Amniotic epithelial cell (primary cell): ENCODE results near the gene ZSWIM4.
"Not testable (repeated sequence)": the region's sequence is repeated elsewhere in the genome, so short reads cannot be mapped to it uniquely, and the experiment has no call there.

ENCODE experiments used
- DNase-seq: peaks from one replicate; pipeline ENCODE4 v3.0.0-alpha.2; 2010; ENCODE audit warnings: low read depth

ZSWIM4 gene

DNA sequence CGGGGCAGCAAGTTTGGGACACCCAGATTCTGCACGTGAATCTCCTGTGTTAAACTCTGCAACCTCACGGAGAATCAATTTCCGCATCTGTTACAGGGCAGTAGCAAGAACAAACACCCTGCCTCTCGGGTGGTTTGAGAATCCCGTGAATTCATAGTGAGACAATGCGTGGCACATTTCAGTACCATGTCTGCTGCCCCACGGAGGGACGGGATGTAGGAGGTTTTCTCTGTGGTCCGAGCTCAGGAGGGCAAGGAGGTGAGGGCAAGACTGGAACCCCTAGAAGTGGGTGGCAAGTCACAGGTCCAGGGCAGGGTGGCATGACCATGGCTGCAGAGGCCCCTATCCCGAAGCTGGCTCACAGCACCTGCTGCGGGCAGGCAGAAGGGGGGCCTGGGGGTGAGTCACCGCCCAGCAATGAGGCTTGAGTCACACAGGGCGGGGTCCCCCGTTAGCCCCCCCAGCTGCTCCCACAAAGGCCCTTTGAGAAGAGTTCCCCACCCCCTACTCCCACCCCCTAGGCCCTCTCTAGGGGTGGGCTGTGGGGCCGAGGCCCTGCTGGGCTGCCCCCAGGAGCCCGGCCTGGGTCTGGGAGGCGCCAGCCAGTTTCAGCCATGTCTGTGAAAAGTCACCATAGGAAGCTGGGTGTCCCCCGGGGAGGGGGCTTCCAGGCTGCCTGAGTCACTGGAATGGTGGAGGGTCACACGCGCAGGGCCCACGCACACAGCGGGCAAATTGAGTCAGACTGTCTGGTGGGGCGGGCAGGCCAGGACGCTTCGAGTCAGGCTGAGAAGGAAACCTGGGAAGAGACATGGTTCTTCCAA is 55.9 kb downstream of the ZSWIM4 start:
- peak; percentile 85 for DNase-seq

DNA sequence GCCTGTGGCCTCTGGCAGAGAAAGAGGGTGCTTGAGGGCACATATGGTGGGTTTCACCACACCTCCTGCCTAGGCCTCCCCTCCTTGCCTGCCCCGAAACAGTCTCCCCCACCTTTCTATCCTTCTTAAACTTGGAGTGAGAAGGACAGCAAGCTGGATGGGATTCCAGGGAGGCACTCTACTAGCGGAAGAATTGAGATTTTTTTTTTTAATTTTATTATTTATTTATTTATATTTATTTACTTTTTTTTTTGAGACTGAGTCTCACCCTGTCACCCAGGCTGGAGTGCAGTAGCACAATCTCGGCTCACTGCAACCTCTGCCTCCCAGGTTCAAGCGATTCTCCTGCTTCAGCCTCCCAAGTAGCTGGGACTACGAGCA is 56.5 kb downstream of the ZSWIM4 start:
- DNase-seq = not testable (repeated sequence)

DNA sequence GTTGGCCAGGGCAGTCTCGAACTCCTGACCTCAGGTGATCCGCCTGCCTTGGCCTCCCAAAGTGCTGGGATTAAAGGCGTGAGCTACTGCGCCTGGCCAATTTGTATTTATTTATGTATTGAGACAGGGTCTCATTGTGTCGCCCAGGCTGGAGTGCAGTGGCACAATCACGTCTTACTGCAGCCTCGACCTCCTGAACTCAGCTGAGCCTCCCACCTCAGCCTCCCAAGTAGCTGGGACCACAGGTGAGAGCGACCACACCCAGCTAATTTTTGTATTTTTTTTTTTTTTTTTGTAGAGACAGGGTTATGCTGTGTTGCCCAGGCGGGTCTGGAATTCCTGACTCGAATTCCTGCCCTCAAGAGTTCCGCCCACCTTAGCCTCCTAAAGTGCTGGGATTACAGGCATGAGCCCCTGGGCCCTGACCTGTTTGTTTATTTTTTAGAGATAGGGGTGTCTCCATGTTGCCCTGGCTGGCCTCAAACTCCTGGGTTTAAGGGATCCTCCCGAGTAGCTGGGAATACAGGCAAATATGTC is 57.0 kb downstream of the ZSWIM4 start:
- not testable (repeated sequence) for DNase-seq

DNA sequence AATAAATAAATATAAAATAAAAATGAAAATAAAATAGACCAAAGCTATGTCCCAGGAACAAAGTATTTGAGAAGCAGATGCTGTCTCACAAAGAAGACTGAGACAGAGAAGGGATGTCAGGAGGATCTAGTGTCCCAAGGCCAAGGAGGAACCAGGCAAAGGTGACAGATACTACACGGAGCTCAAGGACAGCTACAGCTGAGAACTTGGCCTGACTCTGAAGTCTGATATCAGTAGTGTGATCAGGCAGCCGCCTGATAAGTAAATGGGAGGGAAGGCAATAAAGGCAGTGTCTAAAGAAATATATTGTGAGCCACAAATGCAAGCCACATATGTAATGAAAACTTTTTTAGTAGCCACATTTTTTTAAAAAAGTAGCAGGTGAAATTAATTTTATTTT is 61.3 kb downstream of the ZSWIM4 start:
- no peak for DNase-seq

DNA sequence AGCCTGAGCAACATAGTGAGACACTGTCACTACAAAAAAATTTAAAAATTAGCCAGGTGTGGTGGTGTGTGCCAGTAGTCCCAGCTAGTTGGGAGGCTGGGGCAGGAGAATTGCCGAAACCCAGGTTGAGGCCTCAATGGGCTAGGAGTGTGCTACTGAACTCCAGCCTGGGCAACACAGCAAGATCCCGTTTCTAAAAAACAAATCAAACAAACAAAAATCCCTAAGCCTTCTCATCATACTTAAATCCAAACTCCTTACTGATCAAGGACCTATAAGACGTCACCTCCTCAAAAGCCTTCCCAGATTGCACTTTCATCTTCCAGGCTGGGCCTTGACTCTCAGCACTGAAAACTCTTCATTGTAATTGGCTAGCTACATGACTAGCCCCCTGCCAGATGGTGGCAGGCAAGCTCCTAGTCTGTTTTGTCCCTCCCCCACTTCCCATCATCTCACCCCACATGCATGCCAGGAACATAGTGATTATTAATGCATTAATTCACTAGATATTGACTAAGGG is 64.2 kb downstream of the ZSWIM4 start:
- DNase-seq = peak; percentile 46

DNA sequence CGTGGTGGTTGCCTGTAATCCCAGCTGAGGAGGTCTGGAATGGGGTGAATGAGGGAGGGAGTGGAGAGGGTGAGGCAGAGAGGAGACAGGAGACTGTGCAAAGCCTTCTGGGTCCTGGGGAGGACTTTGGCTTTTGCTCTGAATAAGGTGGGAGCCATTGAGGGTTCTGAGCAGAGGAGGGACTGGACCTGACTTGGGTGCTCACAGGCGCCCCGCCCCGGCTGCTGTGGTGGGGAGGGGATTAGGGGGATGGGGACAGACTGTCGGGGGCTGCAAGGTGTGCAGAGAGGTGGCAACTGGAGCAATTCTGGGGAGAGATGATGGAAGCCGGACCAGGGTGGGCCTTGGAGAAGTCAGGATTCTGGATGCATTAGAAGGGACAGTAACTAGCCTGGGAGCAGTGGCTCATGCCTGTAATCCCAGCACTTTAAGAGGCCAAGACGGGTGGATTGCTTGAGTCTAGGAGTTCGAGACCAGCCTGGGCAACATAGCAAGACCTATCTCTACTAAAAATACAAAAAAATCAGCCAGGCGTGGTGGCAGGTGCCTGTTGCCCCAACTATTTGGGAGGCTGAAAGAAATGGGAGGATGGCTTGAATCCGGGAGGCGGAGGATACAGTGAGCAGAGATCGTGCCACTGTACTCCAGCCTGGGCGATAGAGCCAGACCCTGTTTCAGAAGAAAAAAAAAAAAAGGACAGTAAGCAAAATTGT is 65.6 kb downstream of the ZSWIM4 start:
- no peak for DNase-seq

DNA sequence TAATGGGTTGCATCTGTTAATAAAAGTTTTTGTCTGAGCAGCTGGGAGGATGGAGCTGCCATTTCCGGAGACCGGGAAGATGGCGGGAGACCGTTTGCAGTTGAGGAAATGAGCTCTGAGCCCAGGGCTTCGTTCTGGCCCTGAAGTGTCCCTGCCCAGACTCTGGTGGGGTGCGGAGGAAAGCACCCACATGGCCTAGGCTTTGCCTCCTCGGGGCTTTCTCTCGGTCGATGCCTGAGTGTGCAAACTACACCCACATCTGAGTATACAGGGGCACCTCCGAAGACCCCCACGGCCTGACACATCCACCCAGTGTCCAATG is 66.1 kb downstream of the ZSWIM4 start:
- no peak for DNase-seq

DNA sequence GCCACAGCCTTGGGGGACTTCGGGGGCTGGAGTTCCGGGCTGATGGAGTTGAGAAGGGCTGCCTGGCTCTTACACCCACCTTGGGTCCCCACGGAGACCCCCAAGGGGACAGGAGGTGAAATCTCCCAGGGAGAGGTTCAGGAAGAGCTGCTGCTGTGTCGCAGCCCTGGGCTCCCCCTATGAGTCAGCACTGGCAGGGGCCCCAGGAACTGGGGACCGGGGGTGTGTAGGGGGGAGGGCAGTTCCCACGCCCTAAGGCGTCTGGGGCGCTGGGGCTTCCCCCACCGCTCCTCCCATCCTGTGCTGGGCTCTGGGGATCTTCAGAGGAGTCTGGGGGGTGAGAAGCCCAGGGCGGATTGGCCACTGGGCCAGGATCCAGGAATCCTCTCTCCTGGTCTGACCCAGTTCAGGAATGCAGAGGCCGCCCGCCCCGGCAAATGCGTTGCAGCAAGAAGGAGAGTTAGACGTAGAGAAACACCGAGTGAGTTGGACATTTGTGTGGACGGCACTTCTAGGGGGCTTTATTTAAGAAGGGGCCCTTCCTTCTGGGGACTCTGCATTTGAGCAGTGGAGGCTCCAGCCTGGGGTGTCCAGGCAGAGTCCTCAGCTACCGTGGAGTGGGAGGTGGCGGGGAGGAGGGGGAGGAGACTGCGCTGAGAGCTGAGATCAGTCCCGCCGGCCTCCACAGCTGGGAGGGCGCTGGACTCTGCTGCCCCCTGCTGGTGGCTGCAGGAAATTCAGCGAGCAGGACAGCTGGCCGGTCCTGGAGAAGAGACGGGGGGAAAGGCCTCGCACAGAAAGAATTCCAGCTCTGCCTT is 66.7 kb downstream of the ZSWIM4 start:
- DNase-seq = peak; percentile 91

DNA sequence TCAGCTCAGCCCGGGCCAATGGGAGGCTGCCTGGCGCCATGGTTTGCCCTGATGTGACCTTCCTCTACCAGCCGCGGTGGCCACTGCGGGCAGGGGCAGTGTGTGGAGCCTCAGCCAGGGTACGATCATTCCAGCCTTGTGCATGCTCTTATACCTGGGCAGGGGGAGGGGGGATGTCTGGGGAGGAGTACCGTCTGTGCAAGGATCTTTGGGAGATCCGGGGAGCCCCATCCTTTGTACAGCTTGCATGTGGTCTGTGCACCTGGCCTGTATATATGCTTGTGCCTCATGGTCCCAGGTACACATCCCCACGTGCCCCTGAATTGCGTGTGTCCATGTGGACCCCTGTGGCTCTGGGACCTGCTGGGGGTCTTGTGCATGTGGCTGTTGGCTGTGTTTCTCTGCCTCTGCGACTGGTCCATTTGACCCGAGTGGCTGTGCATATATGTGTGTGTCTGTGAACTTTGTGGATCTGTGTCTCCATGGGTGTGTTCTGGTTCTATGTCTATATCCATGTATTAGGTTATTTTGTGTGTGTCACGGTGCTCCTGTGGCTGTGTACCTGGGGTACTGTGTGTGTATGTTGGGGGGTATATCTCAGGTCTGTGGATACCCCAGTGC is 68.9 kb downstream of the ZSWIM4 start:
- no peak for DNase-seq

DNA sequence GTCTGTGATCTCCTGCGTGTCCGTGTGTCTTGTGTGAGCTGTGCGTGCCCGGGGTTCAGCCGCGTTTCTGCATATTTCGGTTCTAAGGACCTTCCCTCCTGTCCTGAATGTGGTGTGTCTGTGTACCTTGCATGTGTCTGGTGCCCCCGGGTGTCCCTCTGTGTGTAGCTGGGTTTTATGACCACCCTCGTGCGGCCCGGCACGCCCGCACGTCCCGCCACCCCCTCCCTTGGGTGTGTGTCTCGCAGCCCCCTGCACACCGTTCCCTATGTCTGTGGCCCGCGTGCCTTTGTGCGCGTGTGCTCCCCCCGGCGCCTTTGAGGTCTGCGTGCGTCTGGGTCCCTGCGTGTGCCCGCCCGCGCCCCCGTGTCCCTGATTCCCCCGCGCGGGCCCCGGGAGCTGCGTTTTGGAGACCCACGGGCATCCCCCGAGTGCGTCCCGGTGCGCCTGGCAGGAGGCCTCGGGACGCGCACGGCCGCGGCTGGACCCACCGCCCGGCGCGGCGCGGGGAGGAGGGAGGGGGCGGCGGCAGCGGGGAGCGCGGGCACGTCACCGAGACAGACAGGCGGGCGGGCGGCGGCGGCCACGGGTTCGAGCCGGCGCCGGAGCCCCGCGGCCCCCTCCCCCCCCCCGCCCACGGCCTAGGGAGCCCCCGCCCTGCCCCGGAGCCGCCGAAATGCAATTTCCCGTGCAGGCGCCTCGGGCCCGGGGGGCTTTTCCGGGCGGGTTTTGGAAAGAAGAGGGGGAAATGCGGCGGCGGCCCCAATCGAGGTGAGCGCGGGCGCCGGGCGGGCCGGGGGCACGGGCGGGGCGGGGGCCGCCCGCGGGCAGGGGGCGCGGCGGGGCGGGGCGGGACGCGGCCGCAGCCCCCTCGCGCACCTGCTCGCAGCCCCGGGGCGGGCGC is 69.7 kb downstream of the ZSWIM4 start:
- no peak for DNase-seq

DNA sequence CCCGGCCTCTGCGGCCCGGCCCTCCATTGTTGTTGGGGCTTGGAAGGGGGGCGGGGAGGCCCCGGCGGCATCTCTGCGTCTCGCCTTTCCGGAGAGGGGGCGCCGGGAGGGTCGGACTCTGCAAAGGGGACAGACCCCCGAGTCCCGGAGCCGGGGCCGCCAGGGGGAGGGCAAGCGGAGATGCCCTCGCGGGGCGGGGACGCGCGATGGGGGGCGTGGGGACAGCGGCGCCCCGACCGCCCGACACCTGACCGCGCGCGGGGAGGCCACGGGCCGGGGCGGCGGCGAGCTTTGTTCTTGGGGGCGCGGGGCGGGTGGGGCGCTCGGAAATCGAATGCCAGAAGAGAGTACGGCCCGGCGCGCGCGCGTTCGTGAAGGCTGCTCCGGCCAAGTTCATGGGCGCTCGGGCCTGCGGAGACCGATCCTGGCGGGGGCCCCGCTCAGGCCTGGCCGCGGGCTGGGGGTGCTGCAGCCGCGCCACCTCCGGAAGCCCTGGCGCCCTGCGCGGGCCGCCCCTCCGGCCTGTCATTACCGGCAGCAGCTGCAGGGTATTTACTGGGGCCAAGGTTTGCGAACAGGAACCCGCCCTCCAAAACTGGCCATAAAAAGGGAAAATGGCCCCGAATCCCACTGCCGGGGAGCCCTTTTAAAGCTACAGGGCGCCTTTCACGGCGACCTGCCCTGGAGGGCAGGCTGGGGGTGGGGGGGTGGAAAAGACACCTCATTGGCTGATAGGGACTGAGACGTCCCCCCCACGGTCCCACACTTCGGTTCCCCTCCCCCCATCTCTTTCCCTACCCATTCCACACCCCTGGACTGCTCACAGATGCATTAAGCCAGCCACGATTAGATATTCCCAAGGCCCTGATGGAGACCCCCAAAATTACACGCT is 70.6 kb downstream of the ZSWIM4 start:
- DNase-seq = no peak

DNA sequence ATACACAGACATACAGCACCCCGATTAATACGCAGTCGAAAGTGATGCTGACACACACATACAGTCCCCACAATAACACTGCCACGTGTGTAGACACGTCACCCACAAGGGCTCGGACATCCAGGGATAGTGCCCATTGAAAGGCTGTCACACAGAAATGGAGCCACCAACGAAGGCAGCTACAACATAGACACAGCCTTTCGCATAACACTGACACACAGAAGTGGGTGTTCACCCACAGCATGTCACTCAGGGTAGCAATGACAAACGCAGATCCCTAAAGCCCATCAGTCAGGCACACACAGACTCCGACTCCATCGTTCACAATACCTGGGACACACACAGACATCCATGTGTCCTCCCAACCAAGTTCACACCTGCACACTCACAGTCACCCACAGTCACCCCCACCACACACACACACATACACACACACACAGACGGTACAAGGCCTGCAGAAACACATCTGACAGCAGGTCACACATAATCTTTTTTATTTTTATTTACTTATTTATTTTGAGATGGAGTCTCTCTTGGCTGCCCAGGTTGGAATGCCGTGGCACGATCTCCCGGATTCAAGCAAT is 71.3 kb downstream of the ZSWIM4 start:
- DNase-seq = no peak

DNA sequence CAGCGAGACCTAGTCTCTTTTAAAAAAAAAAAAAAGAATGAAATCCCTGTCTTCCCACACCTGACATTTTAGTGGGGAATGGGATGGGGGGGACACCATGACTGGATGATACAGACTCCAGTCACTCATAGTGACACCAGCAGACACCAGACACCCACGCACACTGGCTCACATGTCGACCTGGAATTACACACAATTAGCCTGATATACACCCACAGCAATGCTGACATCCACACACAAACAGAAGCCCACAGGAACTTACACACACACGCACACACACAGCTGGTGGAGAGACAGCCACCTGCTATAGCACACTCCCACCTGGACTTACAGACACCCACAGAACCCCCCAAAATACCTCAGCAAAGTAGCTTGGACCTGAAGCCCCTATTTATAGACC is 73.4 kb downstream of the ZSWIM4 start:
- DNase-seq = no peak

DNA sequence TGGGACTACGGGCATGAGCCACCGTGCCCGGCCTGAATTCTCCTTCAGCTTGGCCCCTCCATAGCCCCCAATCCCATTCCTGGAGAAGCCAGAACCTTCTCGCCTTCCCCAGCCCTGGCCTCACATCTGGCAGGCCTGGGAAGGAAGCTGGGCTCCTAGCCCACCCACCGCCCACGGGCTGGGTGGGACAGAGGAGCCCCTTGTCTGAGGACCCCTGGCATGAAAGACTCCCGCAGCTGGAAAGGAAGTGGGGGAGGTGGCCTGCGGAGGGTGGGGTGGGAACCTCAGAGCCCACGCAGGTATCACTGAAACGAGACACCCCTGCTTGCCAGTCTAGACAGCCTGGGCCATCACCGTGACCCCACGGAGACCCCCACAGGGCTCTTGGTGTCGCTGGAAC is 74.0 kb downstream of the ZSWIM4 start:
- DNase-seq = no peak

DNA sequence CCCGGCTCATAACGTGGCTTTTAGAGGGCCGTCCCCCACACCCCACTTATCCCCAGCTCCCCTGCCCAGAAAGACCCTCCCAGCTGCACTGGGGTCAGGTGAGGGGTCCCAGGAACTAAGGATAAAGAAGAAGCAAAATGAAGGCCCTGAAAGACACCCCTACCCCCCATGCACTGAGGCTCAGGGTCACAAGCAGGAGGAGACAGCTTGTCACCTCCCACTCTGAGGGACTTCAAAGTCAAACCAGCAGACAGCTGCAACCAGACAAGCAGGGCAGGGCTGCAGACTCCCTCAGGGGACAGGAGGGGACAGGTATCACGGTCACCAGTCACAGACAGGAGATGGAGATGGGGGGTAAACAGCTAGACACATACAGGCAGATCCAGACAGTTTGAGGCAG is 75.6 kb downstream of the ZSWIM4 start:
- DNase-seq = no peak

DNA sequence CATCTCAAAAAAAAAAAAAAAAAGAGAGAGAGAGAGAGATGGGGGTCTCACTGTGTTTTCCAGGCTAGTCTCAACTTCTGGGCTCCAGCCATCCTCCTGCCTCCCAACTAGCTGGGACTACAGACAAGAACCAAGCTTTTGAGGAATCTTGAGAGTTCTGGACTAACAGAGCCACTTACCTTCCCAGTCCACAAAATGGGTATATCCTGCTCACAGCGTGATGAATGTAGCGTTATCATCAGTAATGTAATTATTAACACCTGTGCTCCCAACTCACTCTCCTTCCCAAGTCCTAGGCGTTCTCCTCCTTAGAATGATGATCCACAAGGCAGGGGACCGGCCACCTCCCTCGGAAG is 77.1 kb downstream of the ZSWIM4 start:
- no peak for DNase-seq

DNA sequence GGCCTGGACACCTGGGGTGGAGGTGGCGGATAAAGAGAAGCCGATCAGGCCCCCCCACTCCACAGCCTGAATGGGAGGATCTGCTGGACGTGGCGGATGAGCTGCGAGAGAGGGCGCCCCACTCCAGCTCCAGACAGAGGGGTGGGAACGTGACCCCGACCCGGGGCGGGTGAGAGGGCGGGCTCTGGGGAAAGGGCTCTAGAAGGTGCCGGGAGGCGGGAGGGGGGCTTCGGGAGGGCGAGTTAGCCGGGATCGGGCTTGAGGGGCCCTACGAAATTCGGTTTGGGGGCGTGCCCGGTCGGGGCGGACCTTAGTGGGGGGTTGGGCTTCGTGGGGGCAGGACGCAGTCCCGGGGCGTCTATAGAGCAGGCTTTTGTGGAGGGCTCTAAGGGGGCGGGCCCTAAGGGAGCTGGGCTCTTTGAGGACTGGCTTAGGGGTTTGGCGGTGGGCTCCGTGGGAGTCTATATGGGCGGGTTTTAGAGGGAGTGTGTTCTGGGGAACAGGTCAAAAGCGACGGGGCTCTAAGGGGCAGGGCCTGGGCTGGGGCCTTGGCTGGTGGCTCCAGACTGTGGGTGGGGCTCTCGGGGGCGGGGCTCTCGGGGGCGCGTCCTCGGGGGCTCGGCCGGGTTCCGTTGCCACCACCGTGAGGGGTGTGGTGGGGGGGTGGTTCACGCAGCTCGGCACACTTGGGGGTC is 77.6 kb downstream of the ZSWIM4 start:
- no peak for DNase-seq

DNA sequence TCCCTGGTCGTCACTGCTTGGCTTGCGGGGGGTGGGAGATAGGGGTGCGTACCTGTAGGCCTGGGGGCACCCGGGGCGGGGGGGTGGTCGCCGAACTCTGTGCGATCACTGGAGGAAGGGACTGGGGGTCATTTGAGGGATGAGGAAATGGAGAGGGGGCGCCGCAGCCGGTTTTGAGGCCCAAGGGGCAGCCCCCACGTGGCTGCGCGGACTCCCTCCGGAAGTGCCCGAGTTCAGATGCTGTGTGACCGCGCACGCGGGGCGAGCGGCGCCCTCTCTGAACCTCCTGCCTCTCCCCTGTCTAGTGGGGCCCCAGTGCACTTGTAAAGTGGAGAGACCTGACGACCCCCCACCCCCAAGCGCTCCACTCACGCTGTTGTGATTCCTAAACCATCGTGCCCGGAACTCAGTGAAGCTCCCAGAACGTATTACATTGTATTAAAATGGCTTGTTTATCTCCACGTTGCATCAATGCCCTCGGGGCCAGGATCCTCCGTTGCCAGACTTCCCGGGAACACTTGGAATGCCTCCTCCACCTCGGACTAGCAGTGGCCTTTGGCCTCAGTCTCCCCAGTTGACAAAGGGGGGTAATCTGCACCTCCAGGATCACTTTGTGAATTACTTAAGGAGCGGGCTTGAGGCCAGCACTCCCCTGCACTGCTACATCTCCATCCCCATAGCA is 78.7 kb downstream of the ZSWIM4 start:
- DNase-seq = no peak
